ENCODE results near the gene OR2T29.
"Not testable (repeated sequence)": the region's sequence is repeated elsewhere in the genome, so short reads cannot be mapped to it uniquely, and the experiment has no call there.

Gene OR2T29

DNA sequence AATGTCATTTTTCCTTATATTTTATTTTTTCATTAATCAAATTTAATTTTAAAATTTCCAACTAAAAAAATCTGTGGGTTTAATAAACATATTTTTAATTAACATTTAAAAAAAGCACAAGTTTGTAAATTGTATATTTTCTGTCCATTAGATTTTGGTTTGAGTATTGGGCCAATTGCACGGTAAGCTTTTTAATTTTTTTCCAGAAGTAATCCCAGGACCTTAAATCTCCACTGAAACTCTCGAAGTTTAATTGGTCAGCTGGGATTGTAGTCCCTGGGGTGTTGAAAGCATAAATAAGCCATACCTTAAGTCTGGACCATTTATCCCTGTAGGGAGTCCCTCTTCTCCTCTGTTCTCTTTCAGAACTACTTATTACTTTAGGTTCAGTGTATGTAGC, 54.8 kb downstream of the OR2T29 start, which contains the start of gene OR2G6:
TSS of gene OR2G6 (plus strand) at position 301 of the 400 bp plus-strand sequence. CDS start 13,574 bp downstream, outside the sequence.
- DNase-seq: not testable (repeated sequence)
